A673 (cell line): ENCODE data around the gene KCNG2.

Experiments
- EZH2 ChIP-seq: fragments of 200-600 bp; sonication (generic); IDR thresholded peaks from 2 replicates; pipeline ENCODE4 v1.6.1; 2017; ENCODE audit warnings: borderline replicate concordance, low read depth, mild to moderate bottlenecking, mixed read lengths, antibody characterized with exemption, low read length; ENCODE audit not compliant: poor library complexity, severe bottlenecking
- TF ChIP-seq, protein P1 (sequence below): fragments of 300-800, 200-600 bp; sonication (generic); conservative IDR thresholded peaks from 2 replicates; pipeline ENCODE4 v1.5.1; 2017; ENCODE audit warnings: low read depth, mild to moderate bottlenecking, antibody characterized with exemption, low read length, moderate library complexity, mixed read lengths

DNA sequence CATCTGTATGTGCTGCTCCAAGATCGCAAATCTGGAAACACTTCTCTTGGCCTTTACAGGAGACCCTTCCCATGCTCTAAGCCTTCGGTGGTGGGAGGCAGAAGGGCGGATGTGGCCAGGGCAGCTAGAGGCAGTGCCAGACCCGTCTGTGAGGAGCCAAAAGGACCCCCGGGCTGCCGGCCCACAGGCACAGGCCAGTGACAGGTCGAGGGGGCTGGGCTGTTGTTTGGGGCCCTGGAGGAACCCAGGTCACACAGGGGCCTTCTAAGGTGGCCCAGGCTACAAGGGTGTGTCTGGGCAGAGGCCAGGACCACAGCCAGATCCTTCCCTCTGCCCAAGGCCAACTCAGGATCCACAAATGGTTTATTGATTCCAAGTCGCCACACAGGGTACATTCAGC lies 104.3 kb downstream of the KCNG2 start:
- TF ChIP-seq, protein P1, sequence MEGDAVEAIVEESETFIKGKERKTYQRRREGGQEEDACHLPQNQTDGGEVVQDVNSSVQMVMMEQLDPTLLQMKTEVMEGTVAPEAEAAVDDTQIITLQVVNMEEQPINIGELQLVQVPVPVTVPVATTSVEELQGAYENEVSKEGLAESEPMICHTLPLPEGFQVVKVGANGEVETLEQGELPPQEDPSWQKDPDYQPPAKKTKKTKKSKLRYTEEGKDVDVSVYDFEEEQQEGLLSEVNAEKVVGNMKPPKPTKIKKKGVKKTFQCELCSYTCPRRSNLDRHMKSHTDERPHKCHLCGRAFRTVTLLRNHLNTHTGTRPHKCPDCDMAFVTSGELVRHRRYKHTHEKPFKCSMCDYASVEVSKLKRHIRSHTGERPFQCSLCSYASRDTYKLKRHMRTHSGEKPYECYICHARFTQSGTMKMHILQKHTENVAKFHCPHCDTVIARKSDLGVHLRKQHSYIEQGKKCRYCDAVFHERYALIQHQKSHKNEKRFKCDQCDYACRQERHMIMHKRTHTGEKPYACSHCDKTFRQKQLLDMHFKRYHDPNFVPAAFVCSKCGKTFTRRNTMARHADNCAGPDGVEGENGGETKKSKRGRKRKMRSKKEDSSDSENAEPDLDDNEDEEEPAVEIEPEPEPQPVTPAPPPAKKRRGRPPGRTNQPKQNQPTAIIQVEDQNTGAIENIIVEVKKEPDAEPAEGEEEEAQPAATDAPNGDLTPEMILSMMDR: no peak
- no peak for TF ChIP-seq EZH2
